GM12878 (cell line): ENCODE results near the gene TRPC3. TPM values are rescaled to one million over a fixed set of nuclear protein-coding genes. Genes with fewer than 3 reads are reported as not detected.
A peak's percentile ranks its signal among the peaks of the same experiment; 100 is the strongest.

Experiments
- BHLHE40 ChIP-seq, 2 experiments: fragments of 450-650 bp in 1 of 2; IDR thresholded peaks; 2 replicates each; pipeline ENCODE4 v1.6.1; 2011 to 2017; ENCODE audit warnings: low read depth in 2 of 2, borderline replicate concordance in 1 of 2, improper control_type of control experiment in 1 of 2, low read length in 1 of 2, mild to moderate bottlenecking in 1 of 2
- CBX5 ChIP-seq: sonication (generic); IDR thresholded peaks from 2 replicates; pipeline ENCODE4 v1.6.1; 2016; ENCODE audit warnings: low read depth, moderate library complexity, mild to moderate bottlenecking, inconsistent platforms
- CREB1 ChIP-seq: IDR thresholded peaks from 2 replicates; pipeline ENCODE4 v1.6.1; 2012; ENCODE audit warnings: low read depth, mild to moderate bottlenecking, inconsistent platforms
- DPF2 ChIP-seq: fragments of 450-650 bp; IDR thresholded peaks from 2 replicates; pipeline ENCODE4 v1.6.1; 2017; ENCODE audit warnings: mild to moderate bottlenecking
- EED ChIP-seq: sonication (generic); IDR thresholded peaks from 2 replicates; pipeline ENCODE4 v1.6.1; 2016; ENCODE audit warnings: antibody characterized with exemption, low read depth
- EGR1 ChIP-seq, 2 experiments: IDR thresholded peaks; 1 replicate in 1 of 2; 2 replicates in 1 of 2; pipeline ENCODE4 v1.6.1; 2011 to 2012; ENCODE audit warnings: low read depth in 2 of 2, low read length in 2 of 2, borderline replicate concordance in 1 of 2, mild to moderate bottlenecking in 1 of 2, moderate library complexity in 1 of 2
- ESRRA ChIP-seq: IDR thresholded peaks from 2 replicates; pipeline ENCODE4 v1.6.1; 2012; ENCODE audit warnings: mild to moderate bottlenecking, low read length, improper control_type of control experiment
- FOXK2 ChIP-seq: fragments of 450-650 bp; IDR thresholded peaks from 2 replicates; pipeline ENCODE4 v1.6.1; 2017; ENCODE audit warnings: mild to moderate bottlenecking, moderate library complexity
- HDAC2 ChIP-seq: fragments of 200-600 bp; sonication (generic); IDR thresholded peaks from 2 replicates; pipeline ENCODE4 v1.6.1; 2017
- IRF4 ChIP-seq: IDR thresholded peaks from 2 replicates; pipeline ENCODE4 v1.6.1; 2011; ENCODE audit warnings: low read depth, low read length
- MEF2A ChIP-seq: IDR thresholded peaks from 2 replicates; pipeline ENCODE4 v1.6.1; 2011; ENCODE audit warnings: low read depth, mild to moderate bottlenecking, low read length, moderate library complexity; ENCODE audit not compliant: insufficient read depth
- MXI1 ChIP-seq: fragments of 150-350 bp; IDR thresholded peaks from 2 replicates; pipeline ENCODE4 v1.6.1; 2011; ENCODE audit warnings: low read depth, mild to moderate bottlenecking, inconsistent platforms, low read length, improper control_type of control experiment
- MYC ChIP-seq: IDR thresholded peaks from 2 replicates; pipeline ENCODE4 v1.6.1; 2011; ENCODE audit warnings: mild to moderate bottlenecking, low read length, moderate library complexity, inconsistent platforms; ENCODE audit not compliant: insufficient read depth, insufficient replicate concordance, insufficient read length, severe bottlenecking
- NFIC ChIP-seq: IDR thresholded peaks from 2 replicates; pipeline ENCODE4 v1.6.1; 2012; ENCODE audit warnings: low read depth, mild to moderate bottlenecking, inconsistent platforms, low read length, moderate library complexity
- NR2C1 ChIP-seq: fragments of 450-650 bp; IDR thresholded peaks from 2 replicates; pipeline ENCODE4 v1.6.1; 2017; ENCODE audit warnings: antibody characterized with exemption, mild to moderate bottlenecking, moderate library complexity
- NRF1 ChIP-seq: conservative IDR thresholded peaks from 2 replicates; pipeline ENCODE4 v1.6.1; 2011; ENCODE audit warnings: mild to moderate bottlenecking, low read depth, low read length, improper control_type of control experiment
- PAX5 ChIP-seq: IDR thresholded peaks from 2 replicates; pipeline ENCODE4 v1.6.1; 2011; ENCODE audit warnings: low read depth, low read length, borderline replicate concordance
- POLR2AphosphoS5 ChIP-seq: IDR thresholded peaks from 2 replicates; pipeline ENCODE4 v1.6.1; 2011; ENCODE audit warnings: mild to moderate bottlenecking, low read length, inconsistent platforms
- RBBP5 ChIP-seq: fragments of 200-600 bp; sonication (generic); conservative IDR thresholded peaks from 2 replicates; pipeline ENCODE4 v1.6.1; 2016
- RFX5 ChIP-seq: IDR thresholded peaks from 2 replicates; pipeline ENCODE4 v1.6.1; 2011; ENCODE audit warnings: low read depth, low read length, improper control_type of control experiment
- STAT3 ChIP-seq: IDR thresholded peaks from 2 replicates; pipeline ENCODE4 v1.6.1; 2011; ENCODE audit warnings: low read depth, low read length, improper control_type of control experiment
- TBL1XR1 ChIP-seq: IDR thresholded peaks from 2 replicates; pipeline ENCODE4 v1.6.1; 2012; ENCODE audit warnings: low read depth, low read length, improper control_type of control experiment
- polyA plus RNA-seq, 11 experiments: library from polyadenylated mRNA; depleted of rRNA in 4 of 11; unstranded in 6 of 11; stranded (reverse) in 5 of 11; fragments of >200 nt; fragmentation: Nextera tagmentation in 4 of 11; fragmentation: Illumina TruSeq in 1 of 11; extraction: Ambion mirVana in 4 of 11; extraction: Trizol in 1 of 11; gene quantifications; 1 replicate in 1 of 11; 2 replicates in 10 of 11; pipeline versions ENCODE4 v1.2.1 to v1.2.3, GENCODE V29; 2011 to 2016; ENCODE audit warnings: inconsistent platforms in 2 of 11, missing spikeins in 2 of 11, low read depth in 1 of 11
- total RNA-seq, 4 experiments: library from RNA; depleted of rRNA in 3 of 4; stranded (reverse); fragments of >200 nt in 3 of 4; fragmentation: Illumina TruSeq in 1 of 4; extraction: Trizol in 1 of 4; gene quantifications; 2 replicates each; pipeline versions ENCODE4 v1.2.1 to v1.2.3, GENCODE V29; 2013 to 2021
- TF ChIP-seq, protein P1 (sequence below): IDR thresholded peaks from 2 replicates; pipeline ENCODE4 v1.6.1; 2011; ENCODE audit warnings: borderline replicate concordance, low read depth, mild to moderate bottlenecking, moderate library complexity, mixed read lengths, low read length; ENCODE audit not compliant: insufficient read depth; ENCODE audit errors: extremely low read length

The TRPC3 gene
- total and polyA plus RNA-seq, 10 of the 15 experiments (the other 5 are each of a cell fraction or from before 2014, with no cell fraction given): not detected

DNA sequence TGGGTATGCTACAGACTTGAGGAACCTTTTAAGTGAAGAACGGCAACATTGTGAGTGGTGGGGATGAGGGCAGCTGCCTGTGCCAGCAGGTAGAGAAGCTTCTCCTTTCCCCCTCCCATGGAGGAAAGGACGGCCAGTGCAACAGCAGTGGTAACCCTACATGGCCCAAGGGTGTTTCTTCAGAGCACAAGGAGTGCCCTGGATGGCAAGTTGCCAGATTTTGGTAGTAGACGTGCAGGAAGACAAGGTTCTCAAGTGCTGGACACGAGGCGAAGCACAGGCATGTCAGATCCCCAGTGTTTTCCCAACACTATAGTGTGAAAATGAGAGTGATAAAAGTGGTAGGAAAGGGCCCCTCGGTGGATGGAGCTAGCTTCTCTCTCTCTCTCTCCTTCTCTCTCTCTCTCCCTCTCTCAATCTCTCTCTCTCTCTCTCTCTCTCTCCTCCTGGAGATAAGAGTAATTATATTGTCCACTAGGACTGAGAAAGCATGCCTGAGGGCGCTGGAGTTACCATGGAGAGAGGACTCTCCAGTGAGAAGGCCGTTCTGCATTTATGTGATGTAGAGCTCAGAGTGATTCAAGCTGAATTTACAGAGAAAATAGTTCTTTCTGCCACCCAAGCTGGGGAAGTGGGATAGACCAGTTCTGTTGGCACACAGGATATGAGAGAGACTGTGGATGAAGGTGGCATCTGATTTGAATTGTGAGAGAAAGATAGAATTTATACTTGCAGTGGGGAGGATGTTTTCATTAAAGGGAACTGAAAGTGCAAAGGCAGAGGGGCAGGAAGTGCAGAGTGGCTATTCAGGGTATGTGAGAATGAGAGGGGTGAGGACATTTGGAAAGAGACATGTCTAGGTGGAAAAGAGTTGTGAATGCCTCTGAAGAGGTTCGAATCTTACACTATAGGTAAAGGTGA lies 25.7 kb upstream of the TRPC3 start (continued):
- TF ChIP-seq PAX5 (no peak), IRF4 (peak; percentile 88), RFX5 (no peak), DPF2 (peak; percentile 67), NRF1 (no peak), EED (peak; percentile 82), POLR2AphosphoS5 (no peak), CREB1 (0 out of 2 replicates have a peak, but pooled peaks have one; percentile 17), NR2C1 (no peak), BHLHE40 (IDR thresholded peaks at IDR 0.05; ENCODE audit: borderline replicate concordance in 1 of 2, low read depth in 2 of 2, low read length in 1 of 2) (no peak), RBBP5 (no peak), MYC (no peak), MEF2A (peak; percentile 50; the same call in 1 of the 2 replicates), MXI1 (no peak), FOXK2 (no peak), HDAC2 (no peak), EGR1 (IDR thresholded peaks at IDR 0.05; ENCODE audit: borderline replicate concordance in 1 of 2, low read depth in 2 of 2, low read length in 2 of 2) (no peak), ESRRA (no peak), TBL1XR1 (peak; percentile 30; the same call in 1 of the 2 replicates), CBX5 (peak; percentile 40; the same call in 1 of the 2 replicates), STAT3 (no peak), NFIC (peak; percentile 71; the same call in 1 of the 2 replicates)
- TF ChIP-seq, protein P1, sequence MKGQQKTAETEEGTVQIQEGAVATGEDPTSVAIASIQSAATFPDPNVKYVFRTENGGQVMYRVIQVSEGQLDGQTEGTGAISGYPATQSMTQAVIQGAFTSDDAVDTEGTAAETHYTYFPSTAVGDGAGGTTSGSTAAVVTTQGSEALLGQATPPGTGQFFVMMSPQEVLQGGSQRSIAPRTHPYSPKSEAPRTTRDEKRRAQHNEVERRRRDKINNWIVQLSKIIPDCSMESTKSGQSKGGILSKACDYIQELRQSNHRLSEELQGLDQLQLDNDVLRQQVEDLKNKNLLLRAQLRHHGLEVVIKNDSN: no peak
